Measurements from ENCODE around the gene AGBL4. TPM values are rescaled to one million over a fixed set of nuclear protein-coding genes. Genes with fewer than 3 reads are reported as not detected.

The AGBL4 gene
- total and polyA plus RNA-seq, 9 of the 15 experiments (the other 6 are each of a cell fraction or from before 2014, with no cell fraction given) = 0.11 TPM; not detected in 7

DNA sequence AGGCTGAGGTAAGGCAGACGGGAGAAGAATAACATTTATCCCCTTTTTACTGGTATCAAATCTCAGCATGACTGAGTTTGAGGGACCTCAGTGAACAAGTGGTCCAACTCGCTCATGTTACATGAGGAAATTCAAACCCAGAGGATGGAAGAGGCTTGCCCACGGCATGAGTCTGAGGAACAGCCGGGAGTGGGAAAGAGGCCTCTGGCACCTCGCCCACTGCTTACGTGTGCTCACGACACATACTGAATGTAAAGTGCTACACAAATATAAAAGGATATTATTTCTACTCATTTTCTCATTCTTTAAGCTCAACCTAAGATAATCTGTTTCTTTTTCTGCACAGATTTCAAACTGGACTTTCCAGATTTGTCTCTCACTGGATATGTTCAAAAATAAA, 1261.8 kb downstream of the AGBL4 start (continued):
- no peak for TF ChIP-seq ZBTB33 (CRISPR knock-in tag; IDR thresholded peaks at IDR 0.05)

- DNase-seq (ENCODE audit: extremely low read depth in 1 of 4, low spot score in 3 of 4) = no peak
- no peak for ATAC-seq
- in situ Hi-C loops (cut with MboI) (no loop called here), intact Hi-C loops (cut with micrococcal nuclease) (no loop called here)
- Histone ChIP-seq H3K27me3 (ENCODE audit: control insufficient read depth in 2 of 2, insufficient read depth in 2 of 2, low read length in 2 of 2) (no peaks in the 10 kb centered on the region), H3K4me3 (no peak overlapping the region), H3K27ac (ENCODE audit: extremely low read depth, low read depth, low read length) (no peak overlapping the region), H3K4me2 (ENCODE audit: insufficient read depth, low read length) (no peak overlapping the region), H3K36me3 (ENCODE audit: control insufficient read depth, insufficient read depth, low read length) (no peaks in the 10 kb centered on the region), H4K20me1 (replicated peaks; ENCODE audit: control insufficient read depth, insufficient read depth, low read length) (no peaks in the 10 kb centered on the region), H3K9ac (ENCODE audit: insufficient read depth in 1 of 2, low read depth in 2 of 2, low read length in 2 of 2) (no peak overlapping the region), H3K4me1 (replicated peaks in 1 of 2; ENCODE audit: control insufficient read depth in 2 of 2, insufficient read depth in 2 of 2, low read length in 2 of 2) (no peaks in the 10 kb centered on the region), H3K9me1 (ENCODE audit: control insufficient read depth, insufficient read depth, low read length) (no peaks in the 10 kb centered on the region), H3K79me2 (ENCODE audit: control insufficient read depth, insufficient read depth, low read length) (no peaks in the 10 kb centered on the region), H2AFZ (ENCODE audit: low read depth, low read length) (no peak overlapping the region), H3K9me3 (replicated peaks; ENCODE audit: control insufficient read depth, insufficient read depth, low read depth, low read length) (no peaks in the 10 kb centered on the region)
- FAIRE-seq = no peak
- CTCF ChIA-PET (ENCODE audit: low intra/inter-chr PET ratio) = no interaction called here
- TF ChIP-seq HES1 (IDR thresholded peaks at IDR 0.05; ENCODE audit: low read depth) (no peak), NUFIP1 (IDR thresholded peaks at IDR 0.05; ENCODE audit: partially characterized antibody) (no peak)
- POLR2A ChIA-PET = no interaction called here
- BruUV-seq (replicated peaks) = no TSS peak
These were observed 1262.3 kb downstream of the AGBL4 start for GRCh38 chr1:48761411-48761810.
